K562 (cell line): ENCODE data around the gene ASZ1. TPM values are rescaled to one million over a fixed set of nuclear protein-coding genes. Genes with fewer than 3 reads are reported as not detected.

Experiments
- ATF7 ChIP-seq: fragments of 450-650 bp; IDR thresholded peaks from 2 replicates; pipeline ENCODE4 v1.7.1; 2014; ENCODE audit warnings: mild to moderate bottlenecking, moderate library complexity
- BCLAF1 ChIP-seq, 2 experiments: fragments of 450-650 bp in 1 of 2; IDR thresholded peaks; 2 replicates each; pipeline ENCODE4 v1.6.1; 2011 to 2017; ENCODE audit warnings: low read depth in 2 of 2, antibody characterized with exemption in 1 of 2, borderline replicate concordance in 1 of 2, low read length in 1 of 2, mild to moderate bottlenecking in 1 of 2, mixed read lengths in 1 of 2; ENCODE audit not compliant: control insufficient read depth in 1 of 2
- E2F6 ChIP-seq, 2 experiments: IDR thresholded peaks; 2 replicates each; pipeline ENCODE4 v1.6.1; 2011; ENCODE audit warnings: borderline replicate concordance in 1 of 2, control low read depth in 1 of 2, low read depth in 1 of 2, low read length in 1 of 2, mild to moderate bottlenecking in 1 of 2, mixed read lengths in 1 of 2, moderate library complexity in 1 of 2; ENCODE audit not compliant: insufficient read depth in 1 of 2, insufficient read length in 1 of 2, poor library complexity in 1 of 2, severe bottlenecking in 1 of 2; ENCODE audit errors: extremely low read depth in 1 of 2
- KAT7 ChIP-seq: sonication (generic); formaldehyde crosslinking; IDR thresholded peaks from 2 replicates; pipeline ENCODE4 v1.8.0; 2022; ENCODE audit warnings: missing genetic modification reagents, mild to moderate bottlenecking, borderline replicate concordance
- MAFK ChIP-seq: IDR thresholded peaks from 2 replicates; pipeline ENCODE4 v1.6.1; 2011; ENCODE audit warnings: low read length, improper control_type of control experiment
- NFE2L1 ChIP-seq: fragments of 450-650 bp; IDR thresholded peaks from 2 replicates; pipeline ENCODE4 v1.6.1; 2016; ENCODE audit warnings: missing genetic modification characterization, low read depth, mild to moderate bottlenecking, missing compliant biosample characterization, moderate library complexity, borderline replicate concordance
- NR2C1 ChIP-seq, 2 experiments: fragments of 450-650 bp; IDR thresholded peaks; 2 replicates each; pipeline ENCODE4 v1.6.1; 2017; ENCODE audit warnings: mild to moderate bottlenecking in 2 of 2, antibody characterized with exemption in 1 of 2, inconsistent platforms in 1 of 2, missing compliant biosample characterization in 1 of 2, missing genetic modification characterization in 1 of 2
- POLR2A ChIP-seq: fragments of 450-650 bp; conservative IDR thresholded peaks from 2 replicates; pipeline ENCODE4 v1.6.1; 2016
- POU5F1 ChIP-seq: fragments of 150-350 bp; IDR thresholded peaks from 2 replicates; pipeline ENCODE4 v1.6.1; 2014; ENCODE audit warnings: borderline replicate concordance, low read length, low read depth, mild to moderate bottlenecking; ENCODE audit not compliant: partially characterized antibody
- SMARCC2 ChIP-seq: fragments of 450-650 bp; IDR thresholded peaks from 2 replicates; pipeline ENCODE4 v1.6.1; 2017; ENCODE audit warnings: antibody characterized with exemption, moderate library complexity, mild to moderate bottlenecking, low read depth
- YBX1 ChIP-seq: fragments of 450-650 bp; IDR thresholded peaks from 2 replicates; pipeline ENCODE4 v1.7.1; 2016; ENCODE audit warnings: mild to moderate bottlenecking
- ZHX1 ChIP-seq: fragments of 150-350 bp; conservative IDR thresholded peaks from 2 replicates; pipeline ENCODE4 v1.6.1; 2014; ENCODE audit warnings: low read length
- ZMIZ1 ChIP-seq, 2 experiments: fragments of 150-350 bp in 1 of 2; IDR thresholded peaks; 2 replicates each; pipeline ENCODE4 v1.6.1; 2012 to 2016; ENCODE audit warnings: low read depth in 2 of 2, low read length in 2 of 2, mild to moderate bottlenecking in 1 of 2, moderate library complexity in 1 of 2
- ZNF133 ChIP-seq: fragments of 250-450 bp; sonication (Bioruptor Pico); IDR thresholded peaks from 2 replicates; pipeline ENCODE4 v1.4.0; 2020; ENCODE audit warnings: mild to moderate bottlenecking
- polyA plus RNA-seq, 8 experiments: library from polyadenylated mRNA; depleted of rRNA in 4 of 8; stranded (reverse) in 5 of 8; unstranded in 3 of 8; fragments of >200 nt; fragmentation: Nextera tagmentation in 2 of 8; fragmentation: Illumina TruSeq in 1 of 8; extraction: Ambion mirVana in 2 of 8; extraction: Trizol in 1 of 8; gene quantifications; 2 replicates each; pipeline versions ENCODE4 v1.2.1 to v1.2.3, GENCODE V29; 2011 to 2014; ENCODE audit warnings: inconsistent platforms in 1 of 8, missing spikeins in 1 of 8
- total RNA-seq, 7 experiments: library from RNA; depleted of rRNA in 6 of 7; stranded (reverse); fragments of >200 nt in 6 of 7; fragmentation: Illumina TruSeq in 2 of 7; extraction: Trizol in 2 of 7; gene quantifications; 2 replicates each; pipeline versions ENCODE4 v1.2.1 to v1.2.3, GENCODE V29; 2011 to 2021; ENCODE audit warnings: low replicate concordance in 1 of 7
- TF ChIP-seq, protein P1 (sequence below): fragments of 200-800 bp; sonication (Bioruptor generic); IDR thresholded peaks from 2 replicates; pipeline ENCODE4 v1.6.1; 2017; ENCODE audit warnings: missing genetic modification characterization, missing compliant biosample characterization

ASZ1 gene
- total and polyA plus RNA-seq, 9 of the 15 experiments (the other 6 are each of a cell fraction or from before 2014, with no cell fraction given): not detected

DNA sequence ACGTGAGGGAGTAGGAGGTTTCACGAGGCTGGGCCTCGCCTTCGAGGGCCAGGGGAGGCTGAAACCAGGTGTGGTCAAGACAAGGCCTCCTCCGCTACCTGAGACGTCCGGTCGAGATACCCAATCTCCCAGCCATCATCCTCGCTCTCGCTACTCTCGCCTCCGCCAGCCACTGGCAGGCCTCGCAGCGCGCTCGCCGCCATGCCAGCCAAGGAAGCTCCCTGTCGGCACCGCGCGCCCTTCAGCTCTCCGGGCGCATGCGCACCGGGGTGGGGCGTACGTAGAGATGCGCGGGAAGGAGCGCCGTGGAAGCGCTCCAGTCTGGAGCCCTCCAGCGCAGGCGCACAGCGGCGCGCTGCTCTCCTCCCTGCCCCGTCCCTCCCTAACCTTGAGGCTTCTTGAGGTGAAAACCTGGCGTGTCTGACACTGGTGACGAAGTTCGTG, at the start of gene ASZ1 (continued):
- no peak for TF ChIP-seq NFE2L1 (tag)
- no peak for TF ChIP-seq KAT7 (CRISPR knock-in tag)
- TF ChIP-seq, protein P1, sequence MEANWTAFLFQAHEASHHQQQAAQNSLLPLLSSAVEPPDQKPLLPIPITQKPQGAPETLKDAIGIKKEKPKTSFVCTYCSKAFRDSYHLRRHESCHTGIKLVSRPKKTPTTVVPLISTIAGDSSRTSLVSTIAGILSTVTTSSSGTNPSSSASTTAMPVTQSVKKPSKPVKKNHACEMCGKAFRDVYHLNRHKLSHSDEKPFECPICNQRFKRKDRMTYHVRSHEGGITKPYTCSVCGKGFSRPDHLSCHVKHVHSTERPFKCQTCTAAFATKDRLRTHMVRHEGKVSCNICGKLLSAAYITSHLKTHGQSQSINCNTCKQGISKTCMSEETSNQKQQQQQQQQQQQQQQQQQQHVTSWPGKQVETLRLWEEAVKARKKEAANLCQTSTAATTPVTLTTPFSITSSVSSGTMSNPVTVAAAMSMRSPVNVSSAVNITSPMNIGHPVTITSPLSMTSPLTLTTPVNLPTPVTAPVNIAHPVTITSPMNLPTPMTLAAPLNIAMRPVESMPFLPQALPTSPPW (CRISPR knock-in tag): no peak
- TF ChIP-seq ZMIZ1 (IDR thresholded peaks at IDR 0.05; ENCODE audit: low read depth in 2 of 2, low read length in 2 of 2): no peak
- no peak for TF ChIP-seq MAFK
- TF ChIP-seq ZHX1: no peak
- no peak for TF ChIP-seq POU5F1
- TF ChIP-seq ATF7: no peak
- TF ChIP-seq E2F6 (IDR thresholded peaks at IDR 0.05; ENCODE audit: borderline replicate concordance in 1 of 2, extremely low read depth in 1 of 2, insufficient read depth in 1 of 2, insufficient read length in 1 of 2, low read depth in 1 of 2, low read length in 1 of 2, poor library complexity in 1 of 2, severe bottlenecking in 1 of 2): peak; percentile 82 to 87
- no peak for TF ChIP-seq ZNF133 (CRISPR knock-in tag)
- TF ChIP-seq YBX1: no peak
- TF ChIP-seq NR2C1 (IDR thresholded peaks at IDR 0.05): no peak
- no peak for TF ChIP-seq NR2C1 (tag; IDR thresholded peaks at IDR 0.05)
- TF ChIP-seq SMARCC2: no peak
- no peak for TF ChIP-seq BCLAF1 (IDR thresholded peaks at IDR 0.05; ENCODE audit: borderline replicate concordance in 1 of 2, control insufficient read depth in 1 of 2, low read depth in 2 of 2, low read length in 1 of 2)
- no peak for TF ChIP-seq POLR2A
